Epidermal melanocyte (primary cell): ENCODE measurements around the gene RAC2.

Experiments used
- DNase-seq: peaks from one replicate; pipeline ENCODE4 v3.0.0; 2011; ENCODE audit warnings: low spot score; ENCODE audit not compliant: insufficient read length

Gene RAC2

DNA sequence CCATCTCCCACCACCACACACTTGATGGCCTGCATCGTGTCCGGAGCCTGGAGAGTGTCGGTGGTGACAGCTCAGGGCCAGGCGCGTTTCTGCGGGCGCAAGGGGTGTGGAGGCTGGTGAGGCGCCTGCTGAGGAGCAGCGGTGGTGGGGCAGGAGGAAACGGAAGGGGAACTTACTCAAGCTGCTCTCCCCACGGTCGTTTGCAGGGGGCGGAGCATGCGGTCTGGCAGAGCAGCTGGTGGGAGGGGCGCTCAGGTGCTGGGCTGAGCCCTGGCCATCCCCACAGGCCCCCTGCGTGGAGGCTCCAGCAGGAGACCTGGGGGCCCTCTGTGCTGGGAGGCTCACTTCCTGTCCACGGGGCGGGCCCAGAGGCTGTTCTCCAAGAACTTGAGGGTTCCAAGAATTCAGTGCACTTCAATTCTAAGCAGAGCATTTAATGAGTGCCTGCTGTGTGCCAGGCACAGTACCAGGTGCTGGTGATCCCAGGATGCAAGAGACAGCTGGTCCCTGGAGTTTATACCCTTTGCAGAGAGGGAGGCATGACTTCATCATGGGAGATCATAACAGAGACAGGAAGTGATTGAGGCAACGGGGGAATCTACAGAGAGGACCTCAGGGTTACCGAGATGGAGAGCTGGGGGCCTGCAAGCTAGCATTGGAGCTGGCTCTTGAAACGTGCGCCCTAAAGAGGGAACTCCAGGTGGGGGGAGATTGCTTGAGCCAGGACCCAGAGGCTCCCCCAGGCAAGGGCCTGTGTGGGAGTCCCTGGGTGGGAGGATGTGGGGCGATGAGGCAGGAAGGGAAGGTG is at the start of gene RAC2:
TSS of gene RAC2 (minus strand) at position 156 of the 808 bp plus-strand sequence. CDS start at position 35, 121 bp downstream.
- DNase-seq, result no peak

DNA sequence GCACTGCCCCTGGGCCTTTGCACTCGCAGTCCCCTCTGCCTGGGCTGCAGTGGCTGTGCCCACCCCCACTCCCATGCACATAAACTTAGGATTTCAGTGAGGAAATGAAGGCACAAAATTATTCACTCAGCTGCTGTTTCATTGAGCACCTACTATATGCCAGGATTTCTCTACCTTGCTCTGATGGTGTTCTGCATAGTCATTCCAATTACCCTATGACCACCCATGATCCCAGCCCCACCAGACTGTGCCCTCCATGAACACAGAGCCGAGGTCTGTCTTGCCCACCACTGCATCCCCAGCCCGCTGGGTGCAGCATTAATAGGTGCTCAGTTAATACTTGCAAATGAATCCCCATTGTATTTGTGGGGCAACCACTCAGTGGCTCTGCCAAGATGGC is 49.1 kb upstream of the RAC2 start:
- DNase-seq, result no peak

GRCh38 chr22:37292641-37293040 is 48.6 kb upstream of the RAC2 start:
- DNase-seq, result no peak

- DNase-seq, result no peak
Observed at GRCh38 chr22:37291559-37292298, 47.7 kb upstream of the RAC2 start.

- DNase-seq, result no peak
Observed at GRCh38 chr22:37290737-37291136, 46.7 kb upstream of the RAC2 start.

DNA sequence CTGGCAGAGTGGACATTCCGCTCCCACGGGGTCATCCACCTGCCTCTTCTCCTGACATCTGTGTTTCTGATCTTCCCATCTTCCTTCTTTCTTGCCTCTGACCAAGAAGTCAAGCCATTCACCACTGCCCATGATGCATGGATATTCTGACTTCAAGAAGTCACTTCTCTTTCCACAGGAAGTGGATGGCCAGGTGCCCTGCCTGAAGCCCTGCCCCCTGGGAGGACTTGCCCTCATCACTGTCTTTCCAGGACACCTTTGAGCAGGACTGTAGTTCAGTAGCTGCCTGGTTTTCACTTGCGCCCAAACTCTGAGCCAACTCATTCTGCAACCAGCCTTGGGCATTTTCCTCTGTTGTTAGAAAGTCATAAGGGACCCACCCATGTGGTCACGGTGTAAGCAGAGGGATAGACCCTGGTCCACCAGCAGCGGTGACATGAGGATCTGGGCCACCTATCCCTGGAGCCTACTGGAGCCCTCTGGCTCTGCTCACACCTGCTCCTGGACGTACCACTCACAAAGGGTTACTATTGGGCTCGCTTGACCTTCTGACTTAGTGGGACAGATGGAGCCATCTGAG is 45.2 kb upstream of the RAC2 start:
- DNase-seq, result no peak

DNA sequence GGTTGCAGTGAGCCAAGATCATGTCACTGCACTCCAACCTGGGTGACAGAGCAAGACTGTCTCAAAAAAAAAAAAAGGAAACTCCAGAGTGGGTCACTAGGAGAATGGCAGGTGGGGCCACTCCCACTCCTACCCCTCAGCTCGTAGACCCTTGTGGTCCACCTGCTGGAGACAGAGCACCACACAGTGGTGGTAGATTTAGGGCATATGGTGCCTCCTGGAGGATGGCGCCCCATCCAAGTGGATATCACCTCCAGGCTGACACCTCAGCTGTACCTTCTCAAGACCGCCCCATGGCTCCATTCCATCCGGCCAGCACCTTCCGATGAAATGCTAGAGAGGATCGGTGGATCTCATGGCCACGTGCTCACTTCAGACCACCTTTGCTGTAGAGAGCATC is 44.5 kb upstream of the RAC2 start:
- no peak for DNase-seq

DNA sequence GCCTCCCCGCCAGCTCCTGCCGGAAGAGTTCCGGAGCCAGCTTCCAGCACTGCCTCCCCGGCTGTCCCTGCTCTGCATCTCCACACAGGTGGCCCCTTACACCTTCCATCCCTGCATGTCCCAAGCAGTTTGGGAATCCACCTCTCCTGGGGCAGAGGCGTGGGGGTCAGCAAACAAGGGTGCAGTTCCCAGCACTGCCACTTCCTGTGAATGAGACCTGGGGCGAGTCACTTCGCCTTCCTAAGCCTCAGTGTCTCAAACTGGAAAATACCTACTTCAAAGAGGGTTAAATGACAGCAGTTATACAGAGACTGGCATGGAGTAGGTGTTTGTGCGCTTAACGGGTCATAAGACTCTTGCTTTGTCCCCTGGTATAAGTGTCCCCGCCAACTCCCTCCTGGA is 43.5 kb upstream of the RAC2 start:
- DNase-seq, result no peak

GRCh38 chr22:37285937-37286336 is 41.9 kb upstream of the RAC2 start:
- no peak for DNase-seq

DNA sequence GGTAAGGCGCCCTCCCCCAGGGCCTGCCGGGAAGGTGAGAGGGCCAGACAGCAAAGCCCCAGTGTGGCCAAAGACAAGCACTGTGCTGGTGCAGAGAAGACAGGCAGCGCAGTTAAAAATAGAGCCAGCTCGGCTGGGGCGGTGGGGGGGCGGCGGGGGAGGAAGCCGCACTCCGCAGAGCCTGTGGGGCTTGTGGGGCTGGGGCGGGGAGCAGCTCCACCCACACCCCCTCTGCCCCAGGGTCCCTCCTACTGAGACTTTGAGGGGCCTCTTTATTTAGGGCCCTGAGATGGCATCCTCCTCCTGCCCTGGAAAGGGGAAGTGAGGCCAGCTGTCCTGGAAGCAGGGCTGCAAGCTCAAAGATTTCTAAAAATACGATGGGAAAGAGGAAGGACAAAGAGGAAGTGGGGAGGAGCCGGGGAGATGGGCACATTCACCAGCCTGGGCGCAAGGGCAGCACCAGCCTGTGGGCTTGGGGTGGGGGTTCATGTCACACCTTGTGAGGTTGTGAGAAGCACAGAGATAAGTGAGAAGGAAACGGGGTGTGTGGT is 40.8 kb upstream of the RAC2 start:
- DNase-seq, result no peak

DNA sequence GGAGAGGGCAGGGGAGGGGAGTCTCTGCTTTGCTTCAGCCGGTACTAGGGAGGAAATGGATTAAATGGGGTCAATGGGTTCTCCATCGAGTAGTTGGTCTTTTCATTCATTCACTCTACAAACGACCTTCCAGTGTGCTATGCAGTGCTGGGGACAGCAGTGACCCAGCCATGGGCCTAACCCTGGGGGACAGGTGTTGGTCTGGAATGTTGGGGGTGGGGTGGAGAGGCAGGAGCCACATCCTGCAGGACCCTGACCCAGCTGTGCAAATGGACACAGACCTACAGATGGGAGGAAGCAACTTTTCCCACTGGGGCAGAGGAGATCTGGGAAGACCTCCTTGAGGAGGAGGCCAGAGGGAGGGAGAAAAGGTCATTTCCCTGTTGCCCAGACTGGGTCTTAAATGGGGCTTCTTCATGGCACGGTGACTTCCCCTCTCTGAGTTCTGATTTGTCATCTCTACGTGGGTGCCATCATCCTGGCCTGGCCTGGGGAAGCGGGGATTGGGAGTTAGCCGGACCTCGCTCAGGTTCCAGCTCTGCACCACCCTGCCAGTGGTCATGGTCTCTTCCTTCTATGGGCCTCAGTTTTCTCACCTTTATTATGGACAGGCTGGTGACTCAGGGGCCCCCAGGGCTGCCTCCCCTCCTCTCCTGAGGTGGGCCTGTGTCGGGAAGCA is 40.2 kb upstream of the RAC2 start:
- DNase-seq, result peak; percentile 13

DNA sequence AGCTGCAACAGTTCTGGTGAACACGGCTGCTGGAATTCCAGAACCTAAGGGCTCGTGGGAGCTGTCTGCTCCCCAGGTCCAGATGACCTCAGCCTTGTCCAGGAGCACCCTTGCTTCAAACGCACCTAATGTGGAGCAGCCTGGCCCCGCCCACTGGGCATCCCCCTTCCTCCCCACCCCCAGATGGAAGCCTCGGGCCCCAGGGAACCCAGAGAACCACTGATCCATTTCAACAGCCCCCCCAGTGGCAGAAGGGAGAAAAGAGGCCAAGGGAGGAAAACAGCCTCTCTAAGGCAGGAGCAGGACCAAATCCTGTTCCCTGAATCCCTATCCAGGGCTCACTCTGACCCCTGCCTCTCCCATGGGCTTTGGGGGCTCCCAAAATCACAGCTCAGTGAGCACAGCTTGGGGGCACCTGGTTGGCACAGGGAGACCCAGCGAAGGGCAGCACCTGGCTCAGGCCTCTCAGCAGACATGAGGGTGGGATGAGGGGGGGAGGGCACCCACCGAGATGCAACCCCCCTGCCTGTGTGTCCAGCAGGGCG is 39.4 kb upstream of the RAC2 start:
- peak; percentile 14 for DNase-seq

DNA sequence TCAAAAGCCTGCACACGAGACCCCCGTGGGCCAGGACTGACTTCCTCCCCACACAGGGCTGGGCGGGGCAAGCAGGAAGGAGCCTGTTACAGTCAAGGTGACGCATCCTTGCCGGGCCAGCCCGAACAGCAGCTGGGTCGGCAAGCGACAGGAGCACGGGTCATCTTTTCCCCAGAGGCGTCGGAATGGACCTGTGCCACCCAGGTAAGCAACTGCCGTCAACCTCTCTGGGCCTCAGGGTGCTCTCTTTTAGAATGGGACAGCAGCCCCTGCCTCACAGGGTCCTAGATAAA is 38.3 kb upstream of the RAC2 start, which contains the start of gene CYTH4:
TSS of gene CYTH4 (plus strand) at position 124 of the 293 bp plus-strand sequence. CDS start at position 186, 62 bp downstream.
- DNase-seq, result peak; percentile 6

GRCh38 chr22:37281646-37282384 is 37.7 kb upstream of the RAC2 start:
- DNase-seq, result peak; percentile 8

GRCh38 chr22:37281195-37281594 is 37.1 kb upstream of the RAC2 start:
- DNase-seq, result peak; percentile 5

DNA sequence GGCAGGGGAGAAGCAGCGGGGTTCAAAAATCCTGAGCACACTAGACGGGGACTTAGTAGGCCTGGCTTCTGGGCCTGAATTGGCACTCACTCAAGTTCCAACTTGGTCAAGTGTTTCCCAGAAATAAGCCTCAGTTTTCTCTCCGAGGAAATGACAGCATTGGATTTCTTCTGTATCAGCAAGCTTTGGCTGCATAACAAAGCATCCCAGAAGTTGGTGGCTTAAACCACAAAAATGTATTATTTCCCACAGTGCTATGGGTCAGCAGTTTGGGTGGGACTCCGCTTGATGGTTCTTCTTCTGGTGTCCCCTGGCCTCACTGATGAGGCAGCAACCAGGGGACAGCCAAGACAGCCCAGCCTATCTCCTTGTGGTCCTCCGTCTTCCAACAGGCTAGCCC is 36.6 kb upstream of the RAC2 start:
- no peak for DNase-seq

GRCh38 chr22:37279331-37280181 is 35.5 kb upstream of the RAC2 start:
- peak; percentile 9 for DNase-seq

DNA sequence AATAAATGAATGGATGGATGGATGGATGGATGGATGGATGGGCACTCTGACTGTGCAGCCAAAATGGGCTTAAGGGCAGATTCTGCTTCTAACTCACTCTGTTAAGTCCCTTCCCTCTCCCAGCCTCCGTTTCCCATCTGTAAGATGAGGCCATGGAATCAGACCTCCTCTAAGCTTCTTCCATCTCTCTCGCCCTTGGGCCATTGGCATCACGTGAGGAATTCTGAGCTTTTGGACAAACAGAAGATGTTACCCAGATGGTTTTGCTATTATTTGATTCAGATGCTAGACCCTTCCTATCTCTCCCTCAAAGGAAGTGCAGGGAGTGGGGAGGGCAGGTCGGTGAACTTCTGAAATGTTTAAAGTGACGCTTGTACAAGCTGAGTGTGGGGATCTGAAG is 34.2 kb upstream of the RAC2 start:
- no peak for DNase-seq

DNA sequence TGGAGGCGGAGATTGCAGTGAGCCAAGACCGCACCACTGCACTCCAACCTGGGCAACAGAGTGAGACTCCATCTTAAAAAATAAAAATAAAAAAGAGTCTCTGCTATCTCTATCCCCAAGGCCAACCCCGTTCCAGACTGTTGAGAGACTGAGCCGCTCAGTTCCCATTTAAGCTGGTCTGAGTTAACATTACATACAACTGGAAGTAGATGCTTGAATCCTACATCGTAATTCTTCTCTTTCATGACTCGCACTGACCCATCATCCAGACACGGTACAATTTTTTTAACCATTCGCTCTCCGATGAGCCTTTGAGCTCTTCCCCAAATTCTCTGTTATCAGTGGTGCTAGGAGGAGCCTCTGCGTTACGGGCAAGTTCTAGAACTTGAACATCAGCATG is 33.3 kb upstream of the RAC2 start:
- DNase-seq, result no peak

DNA sequence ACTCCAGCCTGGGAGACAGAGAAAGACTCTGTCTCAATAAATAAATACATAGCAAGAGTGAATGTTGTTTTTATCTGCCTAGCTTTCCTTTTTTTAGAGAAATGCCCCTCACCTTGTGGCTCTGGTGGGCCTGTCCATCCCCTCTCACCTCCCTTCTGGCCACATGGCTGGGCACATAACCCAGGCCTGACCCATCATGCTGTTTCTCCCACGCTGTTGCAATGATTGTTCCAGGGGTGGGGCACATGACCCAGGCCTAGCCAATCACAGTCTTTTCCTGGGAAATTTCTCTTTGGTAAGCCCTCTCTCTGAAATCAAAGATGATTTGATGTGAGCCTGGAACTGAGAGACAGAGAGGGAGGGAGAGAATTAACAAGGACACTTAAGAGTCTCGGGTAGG is 32.7 kb upstream of the RAC2 start:
- no peak for DNase-seq
